GM18511 (cell line): ENCODE data around the gene DTHD1.

Experiments
- ATAC-seq: cut with Tn5 transposase; IDR thresholded peaks from one replicate; pipeline ENCODE4 v1.9.1; 2021; ENCODE audit warnings: mild to moderate bottlenecking, moderate library complexity; ENCODE audit not compliant: unreplicated experiment

The DTHD1 gene

DNA sequence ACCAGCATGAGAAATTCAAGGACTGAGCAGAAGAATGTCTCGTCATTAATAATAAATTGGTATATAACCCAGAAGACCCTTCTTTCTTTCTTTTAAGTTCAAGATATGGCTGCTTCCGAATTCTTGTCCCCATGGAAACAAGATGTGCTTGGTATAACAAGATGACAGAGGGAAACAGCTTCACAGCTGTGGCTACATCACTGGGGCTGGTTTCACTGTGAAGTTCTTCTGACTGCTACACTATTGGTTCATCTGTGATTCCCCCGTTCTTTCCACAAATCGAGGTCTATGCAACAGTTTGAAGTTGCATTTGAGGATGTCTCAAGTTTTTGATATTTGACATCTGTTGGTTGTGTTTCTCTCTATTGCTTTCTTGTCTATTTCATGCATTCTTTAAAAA, 12.3 kb upstream of the DTHD1 start:
- no peak for ATAC-seq

DNA sequence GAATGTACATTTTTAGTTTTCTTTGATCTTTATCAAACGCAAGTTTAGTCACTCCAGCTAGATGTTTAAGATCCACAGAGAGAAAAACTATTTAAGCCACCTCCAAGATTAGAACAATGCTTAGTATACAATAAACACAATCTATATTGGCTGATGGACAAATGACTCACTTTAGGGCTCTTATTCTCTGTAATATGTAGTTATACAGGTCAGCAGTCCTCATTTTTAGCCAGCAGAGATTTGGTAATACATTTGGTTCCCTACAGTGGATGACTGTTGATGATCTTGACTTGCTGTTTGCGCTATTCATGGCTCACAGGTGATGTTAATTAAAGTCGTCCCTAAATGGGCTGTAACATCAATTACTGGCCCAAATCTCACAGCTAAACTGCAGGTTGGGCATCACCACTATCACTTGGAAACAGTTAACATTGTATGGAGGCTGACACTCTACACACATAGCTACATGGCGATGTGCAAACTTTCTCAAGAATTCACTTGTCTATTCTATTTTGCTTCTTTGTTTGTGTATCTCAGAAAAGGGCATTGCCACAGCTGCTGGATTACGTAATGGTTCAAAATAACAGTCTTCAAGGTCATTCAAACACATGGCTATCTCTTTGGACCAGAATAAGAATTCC, 11.8 kb upstream of the DTHD1 start:
- no peak for ATAC-seq

DNA sequence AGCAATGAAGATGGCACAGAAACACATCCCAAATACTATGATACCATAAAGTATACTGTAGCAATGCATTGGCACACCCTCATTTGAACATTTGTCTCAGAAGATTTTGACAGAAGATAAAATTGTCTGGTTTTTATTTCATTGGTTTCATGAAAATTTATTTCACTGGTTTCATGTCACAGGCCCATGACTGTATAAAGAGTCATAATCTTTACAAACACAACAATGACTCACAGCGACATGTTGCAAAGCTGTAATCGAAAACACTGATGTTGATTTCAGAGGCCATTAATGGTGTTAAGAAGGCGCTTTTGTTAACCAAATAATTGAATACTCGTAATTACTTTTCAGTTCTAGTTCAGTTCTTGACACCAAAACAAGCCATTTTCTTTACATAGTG, 8.1 kb upstream of the DTHD1 start:
- no peak for ATAC-seq

DNA sequence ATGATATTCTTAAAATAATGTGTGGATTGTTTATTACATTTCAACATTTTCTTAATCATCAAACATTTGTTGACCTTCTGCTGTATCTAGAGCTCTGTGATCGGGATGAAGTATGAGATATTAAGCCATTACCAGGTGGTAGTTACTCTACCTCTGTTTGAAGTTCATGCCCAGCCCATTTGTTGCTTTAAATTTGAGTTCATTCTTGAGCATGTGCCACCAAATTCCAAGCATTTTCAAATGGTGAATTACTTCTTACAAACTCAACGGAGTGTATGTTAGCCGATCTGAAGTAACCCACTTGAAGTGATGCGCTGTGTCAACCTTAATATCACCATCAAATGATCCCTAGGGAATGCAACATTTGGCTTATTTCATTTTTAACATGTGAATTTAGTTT, 7.3 kb upstream of the DTHD1 start:
- no peak for ATAC-seq

DNA sequence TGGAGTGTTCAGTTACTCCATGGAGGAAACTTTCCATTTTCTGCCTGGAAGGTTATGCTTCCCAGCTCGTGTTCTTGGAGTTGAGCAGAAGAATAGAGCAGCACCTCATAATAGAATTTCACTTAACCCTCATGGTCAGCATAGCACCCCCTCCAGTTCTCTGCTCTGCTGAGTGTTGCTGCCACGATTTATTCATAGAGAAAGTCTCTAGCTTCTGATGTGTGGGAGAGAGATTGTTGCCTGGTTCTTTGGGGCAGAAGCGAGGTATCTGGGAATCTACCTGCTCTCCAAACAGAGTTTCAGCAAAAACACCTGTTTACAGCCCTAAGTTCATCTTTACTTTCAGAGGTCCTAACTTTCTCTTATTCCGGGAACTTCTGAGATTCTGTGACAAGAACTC, 3.9 kb upstream of the DTHD1 start:
- no peak for ATAC-seq

DNA sequence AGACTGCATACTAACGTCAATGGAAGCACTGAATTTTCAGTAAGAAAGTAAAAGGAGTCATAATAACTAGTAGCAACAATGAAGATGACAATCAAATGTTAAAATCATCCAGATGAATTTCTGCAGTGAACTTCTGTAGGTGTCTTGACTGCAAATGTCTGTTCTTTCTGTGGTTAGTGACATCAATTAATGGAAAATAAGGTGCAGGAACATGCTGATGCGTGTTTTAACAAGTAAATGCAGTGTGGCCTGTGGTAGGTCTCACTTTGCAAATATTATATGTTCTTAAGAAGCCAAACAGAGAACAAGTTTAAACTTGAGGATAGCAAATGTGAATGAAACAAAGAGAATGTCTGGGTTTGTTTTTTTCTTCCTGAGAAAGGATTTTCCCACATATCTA, 2.6 kb upstream of the DTHD1 start:
- no peak for ATAC-seq

DNA sequence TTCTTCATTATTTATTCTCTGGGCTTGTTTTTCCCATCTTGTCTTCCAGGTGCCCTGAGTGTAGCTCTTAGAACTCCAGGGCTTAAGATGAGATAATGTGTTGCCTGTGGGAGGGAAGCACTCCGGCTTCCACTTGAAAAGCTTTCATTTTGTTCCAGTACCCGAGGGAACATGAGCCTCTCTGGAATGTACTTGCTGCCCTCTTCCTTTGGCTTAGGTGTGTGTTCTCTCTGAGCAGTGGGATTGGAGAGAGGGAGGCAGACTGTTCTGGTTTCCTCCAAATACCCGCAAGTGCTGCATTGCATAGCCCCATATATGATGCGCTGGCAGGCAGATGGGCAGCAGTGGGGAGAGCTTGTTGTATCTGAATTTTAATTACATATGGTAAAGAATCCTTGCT, 861 bp upstream of the DTHD1 start:
- no peak for ATAC-seq

DNA sequence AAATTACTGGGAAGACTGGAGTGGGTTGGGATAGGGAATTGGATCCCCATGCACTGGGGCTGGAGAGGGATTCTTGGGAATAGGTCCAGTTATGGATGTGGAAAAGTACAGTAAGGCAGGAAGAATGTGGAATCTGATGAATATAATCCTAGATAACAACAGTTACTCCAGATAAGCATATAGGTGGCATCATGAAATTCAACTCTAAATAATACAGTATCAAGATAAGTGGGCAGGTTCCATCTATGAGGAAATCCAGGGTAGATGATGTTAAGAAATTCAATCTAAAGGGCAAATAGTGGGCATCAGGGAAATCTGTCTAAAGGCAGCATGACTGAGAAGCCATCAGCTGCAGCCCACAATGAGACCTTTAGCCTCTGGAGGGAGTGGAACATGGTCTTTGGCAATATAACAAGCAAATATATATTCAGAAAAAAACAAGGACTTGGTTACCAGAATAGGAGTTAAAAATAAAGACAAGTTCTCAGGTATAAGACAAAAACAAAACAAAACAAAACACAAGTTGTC, 1.2 kb downstream of the DTHD1 start:
- ATAC-seq: no peak

DNA sequence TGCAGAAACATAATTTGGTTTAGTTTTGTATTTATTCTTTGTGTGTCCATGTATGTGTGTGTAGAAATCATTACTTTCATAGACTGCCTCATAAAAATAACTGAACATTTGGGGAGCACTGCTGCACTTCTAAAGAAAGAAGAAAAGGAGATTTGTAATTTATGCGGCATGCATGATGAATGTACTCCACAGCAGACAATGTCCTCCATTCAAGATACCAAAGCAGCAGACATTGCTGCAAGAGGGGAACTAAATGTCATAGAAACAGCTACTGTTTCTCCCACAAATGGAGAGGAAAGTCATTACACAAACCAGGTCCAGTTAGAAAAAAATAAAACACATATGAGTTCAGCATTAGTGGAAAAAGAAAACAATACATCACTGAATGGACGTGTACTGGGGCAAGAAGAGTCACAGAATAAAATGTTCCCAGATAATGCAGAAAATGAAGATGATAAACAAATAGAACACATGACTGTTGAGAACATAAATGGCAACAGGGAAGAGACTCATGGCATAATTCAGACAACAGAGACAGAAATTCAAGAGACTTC, 2.6 kb downstream of the DTHD1 start:
- no peak for ATAC-seq

DNA sequence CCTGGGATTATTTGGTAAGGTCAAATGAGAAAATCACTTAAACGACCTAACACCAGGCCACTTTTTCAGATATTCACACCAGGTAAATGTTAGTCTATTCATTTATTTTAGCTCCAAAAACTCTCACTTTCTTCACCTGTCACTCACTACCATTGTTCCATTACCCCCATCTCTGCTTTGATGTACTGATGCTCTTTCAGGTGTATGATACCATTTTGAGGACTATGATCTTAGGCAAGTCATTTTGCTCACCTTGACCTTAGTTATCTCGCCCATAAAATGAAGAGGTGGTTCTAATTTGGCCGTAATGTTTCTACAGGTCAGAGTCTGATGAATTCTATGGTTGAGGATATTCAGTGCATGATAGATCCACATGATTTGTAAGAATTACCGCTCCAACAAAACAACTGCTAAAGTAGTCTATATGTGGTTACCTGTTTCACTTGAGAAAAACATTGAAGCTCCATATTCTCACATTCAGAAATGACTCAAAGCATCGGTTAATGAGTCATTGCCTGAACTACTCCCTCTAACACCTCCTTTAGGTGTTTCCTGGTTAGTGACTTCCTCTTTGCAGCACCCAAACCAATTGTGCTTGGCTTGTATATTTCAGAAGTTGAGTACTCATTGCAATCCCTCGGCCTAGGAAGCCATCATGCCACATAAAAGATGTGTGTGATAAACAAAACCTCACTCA, 4.5 kb downstream of the DTHD1 start:
- peak; percentile 98 for ATAC-seq

DNA sequence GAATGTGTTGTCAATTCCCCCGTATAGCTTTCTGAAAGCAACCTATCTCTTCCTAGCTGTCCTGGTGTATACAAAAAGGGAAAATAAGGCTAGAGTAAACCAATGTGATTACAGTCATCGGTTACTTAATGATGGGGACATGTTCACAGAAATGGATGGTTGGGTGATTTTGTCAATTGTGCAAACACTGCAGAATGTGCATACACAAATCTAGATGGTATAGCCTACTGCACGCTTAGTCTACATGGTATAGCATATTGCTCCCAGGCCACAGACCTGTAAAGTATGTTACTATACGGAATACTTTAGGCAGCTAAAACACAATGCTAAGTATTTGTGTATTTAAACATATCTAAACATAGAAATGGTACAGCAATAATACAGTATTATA, 5.1 kb downstream of the DTHD1 start:
- peak; percentile 25 for ATAC-seq

DNA sequence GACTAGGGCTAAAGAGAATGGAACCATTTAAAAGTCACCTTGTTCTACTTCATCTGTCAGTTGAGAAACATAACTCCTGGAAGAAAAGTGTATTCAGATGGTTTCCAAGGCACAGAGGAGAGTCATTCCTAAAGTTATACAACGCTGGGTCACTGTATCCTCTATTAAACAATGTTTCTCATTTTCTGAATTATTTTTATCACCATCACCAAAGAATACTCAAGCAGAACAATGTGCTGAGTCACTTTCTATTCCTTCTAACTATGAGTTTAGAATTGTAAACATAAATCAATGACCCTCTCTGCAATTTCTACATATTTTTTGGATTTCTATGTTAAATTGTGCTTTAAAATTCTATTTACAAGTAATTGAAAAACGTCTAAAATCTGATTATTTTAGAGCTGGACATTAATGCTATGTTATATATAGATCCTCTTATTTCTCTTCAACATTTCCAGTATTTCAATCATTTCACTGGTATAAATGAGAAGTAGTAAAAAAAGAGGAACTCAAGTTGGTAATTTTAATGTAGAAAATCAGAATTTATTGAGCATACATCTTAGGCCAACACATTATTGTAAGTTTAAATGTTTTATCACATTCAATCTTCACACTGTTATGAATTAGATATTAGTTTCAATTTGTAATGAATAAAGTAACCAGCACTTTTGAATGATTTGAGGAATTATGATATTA, 7.5 kb downstream of the DTHD1 start:
- no peak for ATAC-seq

DNA sequence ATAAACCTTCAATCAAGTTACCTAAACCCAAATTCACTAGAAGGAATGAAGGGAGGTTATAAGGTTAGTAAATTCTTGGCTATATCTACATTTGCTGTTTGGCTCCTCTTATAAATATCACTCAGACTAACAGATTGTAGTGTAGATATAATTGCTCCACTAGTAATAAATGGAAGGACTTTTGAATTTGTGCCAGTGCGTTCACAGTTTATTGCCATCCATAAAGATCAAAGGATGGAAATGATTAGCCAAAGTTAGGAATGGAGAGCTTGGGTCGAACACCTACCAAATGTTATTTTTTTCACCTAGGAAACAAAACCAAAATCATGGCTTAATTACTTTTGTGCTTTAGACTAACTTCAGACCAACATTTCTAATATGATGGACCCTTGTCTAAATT, 9.2 kb downstream of the DTHD1 start:
- no peak for ATAC-seq

DNA sequence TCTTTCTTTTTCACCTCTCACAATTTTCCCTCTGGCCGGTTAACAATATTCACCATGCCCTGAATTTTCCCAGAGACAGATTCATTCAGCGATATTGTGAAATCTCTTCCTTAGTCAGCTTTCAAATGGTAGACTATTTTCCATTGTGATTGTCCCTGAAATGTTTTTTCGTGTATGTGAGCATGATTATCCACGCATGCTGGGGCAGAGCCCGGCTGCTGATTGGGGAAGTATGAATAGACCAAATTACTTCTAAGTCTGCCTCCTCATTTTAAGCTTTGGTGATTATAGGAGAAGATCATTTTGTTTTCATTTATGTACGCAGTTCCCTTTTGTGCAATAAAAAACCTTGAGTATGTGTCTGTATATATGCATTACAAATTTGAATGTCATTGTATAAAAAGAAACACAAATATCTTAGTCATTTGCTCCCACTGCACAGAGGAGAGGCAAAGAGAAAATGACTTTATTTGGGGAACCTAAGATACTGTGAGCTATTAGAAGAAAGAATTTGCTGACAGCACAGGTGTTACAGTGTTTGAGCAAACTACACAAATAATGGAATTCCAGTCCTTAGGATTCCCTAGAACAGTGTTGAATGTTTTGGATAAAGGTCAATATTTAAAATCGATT, 11.3 kb downstream of the DTHD1 start:
- ATAC-seq: peak; percentile 77

DNA sequence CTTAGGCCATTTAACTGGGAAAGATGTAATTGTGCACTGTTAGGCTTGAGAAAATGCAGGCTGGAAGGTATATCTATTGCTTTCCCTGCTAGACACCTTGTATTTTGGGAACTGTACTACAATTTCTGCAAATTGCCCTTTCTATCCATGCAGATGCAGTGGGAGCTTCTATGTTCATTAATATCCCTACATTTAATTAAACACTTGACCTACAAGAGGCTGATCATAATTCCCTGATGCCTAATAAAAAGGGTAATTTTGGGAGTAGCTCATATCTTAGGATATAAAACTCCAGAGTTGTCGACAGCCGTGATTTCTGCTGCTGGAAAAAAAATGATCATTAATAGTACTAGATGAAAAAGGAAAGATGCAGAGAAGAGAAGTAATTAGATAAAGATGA, 19.7 kb downstream of the DTHD1 start:
- no peak for ATAC-seq

DNA sequence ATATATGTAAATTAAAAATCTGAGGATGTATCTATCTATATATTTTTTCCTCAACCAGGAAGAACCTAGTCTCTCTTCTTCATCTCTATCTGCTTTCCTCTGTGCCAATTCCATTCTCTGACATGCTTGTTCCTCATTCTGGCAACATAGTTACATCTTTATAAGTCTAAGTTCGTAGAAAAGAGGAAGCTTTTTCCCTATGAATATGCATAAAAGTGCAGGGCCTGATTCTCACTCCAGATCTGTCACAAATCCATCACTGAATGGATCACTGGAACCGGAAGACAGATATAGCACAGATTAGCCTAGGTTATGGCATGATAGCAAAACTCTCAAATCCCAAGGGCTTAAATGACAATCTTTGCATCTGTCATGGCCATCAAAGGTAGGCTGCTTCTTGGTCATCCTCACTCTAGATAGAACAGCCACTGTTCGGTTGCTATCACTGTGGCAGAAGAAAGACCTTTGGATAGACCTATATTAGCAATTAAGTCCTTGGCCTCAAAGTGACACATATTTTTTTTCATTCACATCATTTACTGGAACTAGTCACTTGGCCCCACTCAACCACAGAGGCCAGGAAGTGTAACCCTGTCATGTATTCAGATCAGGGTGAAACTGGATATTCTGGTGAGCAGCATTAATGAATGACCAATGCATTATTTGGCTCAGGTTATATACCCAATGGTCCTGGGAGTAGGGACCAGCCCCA, 22.2 kb downstream of the DTHD1 start:
- ATAC-seq: peak; percentile 91

DNA sequence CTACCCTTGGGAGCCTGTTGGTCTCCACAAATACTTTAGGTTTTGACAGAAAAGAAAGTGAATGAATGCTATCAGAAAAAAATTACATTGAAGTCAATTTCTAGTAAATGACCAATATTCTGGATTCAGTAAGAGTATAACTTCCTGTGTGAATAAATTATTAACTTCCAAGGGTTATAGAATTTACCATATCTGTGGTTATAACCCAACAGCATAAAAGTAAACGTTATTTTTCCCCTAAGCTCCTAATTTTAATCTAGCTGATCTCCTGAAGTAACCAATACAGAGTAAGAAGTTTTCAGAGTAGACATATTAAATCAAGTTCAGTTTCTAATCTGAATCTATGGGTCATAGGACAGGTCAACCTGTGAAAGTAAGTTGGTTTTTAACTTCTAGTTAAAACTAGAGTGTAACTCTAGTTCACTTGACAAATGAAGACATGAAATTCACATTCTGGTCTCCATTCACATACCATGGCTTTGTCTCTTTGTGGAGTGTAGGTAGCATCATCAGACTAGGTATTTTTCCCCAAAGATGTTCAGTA, 22.8 kb downstream of the DTHD1 start:
- peak; percentile 52 for ATAC-seq

DNA sequence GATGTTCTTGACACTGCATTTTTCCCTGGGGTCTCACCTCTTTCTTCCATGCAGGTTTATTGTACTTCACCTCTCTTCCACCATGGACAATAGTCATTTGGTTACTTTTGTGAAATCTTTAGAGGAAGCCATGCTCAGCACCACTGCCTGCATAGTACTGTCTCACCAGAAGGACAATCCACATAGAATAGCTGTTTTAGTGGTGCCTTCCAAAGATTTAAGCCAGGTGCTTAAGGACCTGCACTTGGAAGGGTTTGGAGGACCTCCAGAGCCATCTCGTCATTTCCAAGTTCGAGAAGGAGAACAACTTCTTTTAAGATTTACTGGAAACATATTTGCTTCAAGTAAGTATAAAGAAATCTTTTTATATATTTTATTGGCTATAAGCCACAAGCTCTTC, 26.7 kb downstream of the DTHD1 start:
- ATAC-seq: no peak

DNA sequence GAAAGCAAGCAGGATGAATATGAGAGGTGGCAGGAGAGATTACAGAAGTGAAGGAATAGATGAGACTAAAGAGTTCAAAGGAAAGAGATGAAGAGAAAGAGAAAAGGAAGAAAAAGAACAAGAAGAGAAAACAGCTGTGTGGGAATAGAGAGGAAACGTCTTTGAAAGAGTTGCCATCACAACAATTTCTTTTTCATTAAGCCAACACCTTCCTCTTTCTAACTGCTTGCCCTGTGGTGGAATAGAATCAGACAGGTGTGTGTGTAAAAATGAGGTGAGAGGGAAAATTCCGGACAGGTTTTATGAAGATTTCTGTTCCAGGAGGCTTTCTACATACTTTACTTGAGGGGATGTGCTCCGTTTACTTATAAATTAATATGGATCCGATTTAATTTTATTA, 28.8 kb downstream of the DTHD1 start:
- no peak for ATAC-seq

DNA sequence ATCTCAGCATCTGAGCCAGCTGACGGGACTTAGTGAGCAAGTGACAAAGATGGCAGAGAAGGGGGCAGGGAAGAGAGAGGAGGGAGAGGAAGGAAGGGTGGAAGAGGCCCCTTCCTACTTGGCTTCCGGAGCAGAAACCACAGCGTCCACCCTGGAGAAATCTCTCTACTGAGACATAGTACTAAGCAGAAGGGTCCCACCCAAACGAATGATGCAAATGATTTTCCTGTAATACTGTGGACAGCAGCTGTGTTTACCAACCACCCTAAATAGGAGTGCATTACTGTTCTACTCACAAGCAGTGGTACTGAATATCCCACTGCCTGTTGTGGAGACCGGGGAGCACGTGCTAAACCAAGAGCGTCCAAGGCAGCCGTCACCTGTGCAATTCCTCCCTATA, 29.4 kb downstream of the DTHD1 start:
- peak; percentile 80 for ATAC-seq
